Keratinocyte (primary cell): Measurements from ENCODE around the gene FHL1. TPM values are rescaled to one million over a fixed set of nuclear protein-coding genes. Genes with fewer than 3 reads are reported as not detected.

ENCODE experiments used
- DNase-seq: peaks from one replicate; pipeline ENCODE4 v3.0.0-alpha.2; 2011; ENCODE audit warnings: low read depth, missing footprints, low spot score
- FAIRE-seq: peaks from 2 replicates; lab custom pipeline; 2011; peaks lifted over from hg19 to GRCh38; lab: Jason Lieb, UNC
- H2AFZ ChIP-seq: 2 replicates; pipeline ENCODE4 v1.6.0; 2012; ENCODE audit warnings: low read length, control low read depth, inconsistent platforms; ENCODE audit not compliant: control insufficient read depth
- H3K27ac ChIP-seq: 2 replicates; pipeline ENCODE4 v1.5.1; 2011; ENCODE audit warnings: low read length; ENCODE audit not compliant: control insufficient read depth, insufficient read depth
- H3K27me3 ChIP-seq: 3 replicates; pipeline ENCODE4 v1.6.0; 2011; ENCODE audit warnings: low read length; ENCODE audit not compliant: control insufficient read depth, insufficient read depth; ENCODE audit errors: extremely low read depth
- H3K36me3 ChIP-seq, 2 experiments: 2 replicates in 1 of 2; 3 replicates in 1 of 2; pipeline ENCODE4 v1.5.1; 2011; ENCODE audit warnings: low read length in 2 of 2, mild to moderate bottlenecking in 1 of 2; ENCODE audit not compliant: control insufficient read depth in 2 of 2, insufficient read depth in 2 of 2; ENCODE audit errors: extremely low read depth in 1 of 2
- H3K4me1 ChIP-seq: 3 replicates; pipeline ENCODE4 v1.5.1; 2011; ENCODE audit warnings: low read length; ENCODE audit not compliant: control insufficient read depth, insufficient read depth; ENCODE audit errors: extremely low read depth
- H3K4me2 ChIP-seq: 3 replicates; pipeline ENCODE4 v1.6.0; 2011; ENCODE audit warnings: low read depth, low read length; ENCODE audit not compliant: control insufficient read depth, insufficient read depth; ENCODE audit errors: extremely low read depth
- H3K4me3 ChIP-seq, 3 experiments: fragments of 200-600 bp in 1 of 3; sonication (generic) in 1 of 3; 2 replicates in 2 of 3; 3 replicates in 1 of 3; pipeline ENCODE4 v1.5.1; 2011 to 2016; ENCODE audit warnings: low read length in 3 of 3, mild to moderate bottlenecking in 3 of 3, control low read depth in 2 of 3, inconsistent platforms in 1 of 3, low read depth in 1 of 3, mixed read lengths in 1 of 3, mixed run types in 1 of 3, moderate library complexity in 1 of 3; ENCODE audit not compliant: control insufficient read depth in 2 of 3, insufficient read depth in 2 of 3; ENCODE audit errors: extremely low read depth in 1 of 3
- H3K79me2 ChIP-seq: 2 replicates; pipeline ENCODE4 v1.6.0; 2012; ENCODE audit warnings: low read length; ENCODE audit not compliant: control insufficient read depth, insufficient read depth
- H3K9ac ChIP-seq: 3 replicates; pipeline ENCODE4 v1.6.0; 2011; ENCODE audit warnings: low read length; ENCODE audit not compliant: control insufficient read depth, insufficient read depth; ENCODE audit errors: extremely low read depth
- H3K9me1 ChIP-seq: 3 replicates; pipeline ENCODE4 v1.6.0; 2011; ENCODE audit warnings: low read length; ENCODE audit not compliant: control insufficient read depth, insufficient read depth; ENCODE audit errors: extremely low read depth
- H3K9me3 ChIP-seq: 2 replicates; pipeline ENCODE4 v1.5.1; 2012; ENCODE audit warnings: low read depth, low read length; ENCODE audit not compliant: control insufficient read depth
- H4K20me1 ChIP-seq: 3 replicates; pipeline ENCODE4 v1.6.0; 2011; ENCODE audit warnings: low read length; ENCODE audit not compliant: control insufficient read depth, insufficient read depth; ENCODE audit errors: extremely low read depth
- EZH2 ChIP-seq: IDR thresholded peaks from one replicate; pipeline ENCODE4 v1.6.1; 2012; ENCODE audit warnings: inconsistent platforms, mild to moderate bottlenecking, low read length, moderate library complexity
- dilution Hi-C: fragments of 300-500 bp; cut with MboI; formaldehyde crosslinking; loops from one replicate; pipeline ENCODE4 v1.7.0; 2020; ENCODE audit warnings: low sequenced_read_pairs; ENCODE audit not compliant: extremely low pct_ligation_motif_present
- polyA plus RNA-seq, 5 experiments: library from polyadenylated mRNA; depleted of rRNA in 3 of 5; stranded (reverse) in 3 of 5; stranded (forward) in 1 of 5; unstranded in 1 of 5; fragments of >200 nt; gene quantifications; 1 replicate in 1 of 5; 2 replicates in 3 of 5; 3 replicates in 1 of 5; pipeline versions ENCODE4 v1.2.1 to v1.2.3, GENCODE V29; 2011 to 2012; ENCODE audit warnings: missing spikeins in 2 of 5, low read depth in 1 of 5, low replicate concordance in 1 of 5
- TF ChIP-seq, protein P1 (sequence below), 3 experiments: IDR thresholded peaks in 1 of 3; conservative IDR thresholded peaks in 1 of 3; optimal IDR thresholded peaks in 1 of 3; 2 replicates in 2 of 3; 3 replicates in 1 of 3; pipeline versions ENCODE3 to v1.5.1; 2011; ENCODE audit warnings: low read length in 3 of 3, mild to moderate bottlenecking in 3 of 3, moderate library complexity in 2 of 3, control low read depth in 1 of 3, inconsistent platforms in 1 of 3; ENCODE audit not compliant: insufficient read depth in 2 of 3; ENCODE audit errors: extremely low read depth in 1 of 3

The FHL1 gene
- polyA plus RNA-seq, 1 donor (not counting 4 experiments of a cell fraction or from before 2014, with no cell fraction given), result 203 TPM

- dilution Hi-C loops, result no loop called here
- no peak overlapping the region for H3K4me2 ChIP-seq
- H2AFZ ChIP-seq, result no peak overlapping the region
- no peaks in the 10 kb centered on the region for H4K20me1 ChIP-seq
- TF ChIP-seq, protein P1, sequence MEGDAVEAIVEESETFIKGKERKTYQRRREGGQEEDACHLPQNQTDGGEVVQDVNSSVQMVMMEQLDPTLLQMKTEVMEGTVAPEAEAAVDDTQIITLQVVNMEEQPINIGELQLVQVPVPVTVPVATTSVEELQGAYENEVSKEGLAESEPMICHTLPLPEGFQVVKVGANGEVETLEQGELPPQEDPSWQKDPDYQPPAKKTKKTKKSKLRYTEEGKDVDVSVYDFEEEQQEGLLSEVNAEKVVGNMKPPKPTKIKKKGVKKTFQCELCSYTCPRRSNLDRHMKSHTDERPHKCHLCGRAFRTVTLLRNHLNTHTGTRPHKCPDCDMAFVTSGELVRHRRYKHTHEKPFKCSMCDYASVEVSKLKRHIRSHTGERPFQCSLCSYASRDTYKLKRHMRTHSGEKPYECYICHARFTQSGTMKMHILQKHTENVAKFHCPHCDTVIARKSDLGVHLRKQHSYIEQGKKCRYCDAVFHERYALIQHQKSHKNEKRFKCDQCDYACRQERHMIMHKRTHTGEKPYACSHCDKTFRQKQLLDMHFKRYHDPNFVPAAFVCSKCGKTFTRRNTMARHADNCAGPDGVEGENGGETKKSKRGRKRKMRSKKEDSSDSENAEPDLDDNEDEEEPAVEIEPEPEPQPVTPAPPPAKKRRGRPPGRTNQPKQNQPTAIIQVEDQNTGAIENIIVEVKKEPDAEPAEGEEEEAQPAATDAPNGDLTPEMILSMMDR (optimal IDR thresholded peaks at IDR 0.05 in 1 of 3, IDR thresholded peaks at IDR 0.05 in 1 of 3, conservative IDR thresholded peaks at IDR 0.05 in 1 of 3; ENCODE audit: extremely low read depth in 1 of 3, insufficient read depth in 2 of 3, low read length in 3 of 3), result no peak
- TF ChIP-seq EZH2, result no peak
- DNase-seq (no peak), FAIRE-seq (no peak)
- peaks cover 3% of the 10 kb centered on the region for H3K79me2 ChIP-seq
- H3K36me3 ChIP-seq, result no peaks in the 10 kb centered on the region
- H3K27ac ChIP-seq, result no peak overlapping the region
- H3K9ac ChIP-seq, result no peak overlapping the region
- peaks cover 4% of the 10 kb centered on the region for H3K4me1 ChIP-seq
- no peaks in the 10 kb centered on the region for H3K9me3 ChIP-seq
- H3K27me3 ChIP-seq, result no peaks in the 10 kb centered on the region
- no peak overlapping the region for H3K4me3 ChIP-seq
- no peaks in the 10 kb centered on the region for H3K9me1 ChIP-seq
These were observed 53.1 kb downstream of the FHL1 start for GRCh38 chrX:136200466-136200865.

- peaks cover 4% of the 10 kb centered on the region for H3K4me1 ChIP-seq
- H2AFZ ChIP-seq, result no peak overlapping the region
- H3K9me1 ChIP-seq, result no peaks in the 10 kb centered on the region
- no peak for TF ChIP-seq EZH2
- TF ChIP-seq, protein P1 (optimal IDR thresholded peaks at IDR 0.05 in 1 of 3, IDR thresholded peaks at IDR 0.05 in 1 of 3, conservative IDR thresholded peaks at IDR 0.05 in 1 of 3; ENCODE audit: extremely low read depth in 1 of 3, insufficient read depth in 2 of 3, low read length in 3 of 3), result no peak
- no peak overlapping the region for H3K27ac ChIP-seq
- no peaks in the 10 kb centered on the region for H4K20me1 ChIP-seq
- H3K79me2 ChIP-seq, result peaks cover 3% of the 10 kb centered on the region
- no peak overlapping the region for H3K4me2 ChIP-seq
- dilution Hi-C loops, result no loop called here
- no peaks in the 10 kb centered on the region for H3K9me3 ChIP-seq
- DNase-seq, result no peak
- no peaks in the 10 kb centered on the region for H3K27me3 ChIP-seq
- H3K4me3 ChIP-seq, result no peak overlapping the region
- H3K36me3 ChIP-seq, result no peaks in the 10 kb centered on the region
- FAIRE-seq, result no peak
- H3K9ac ChIP-seq, result no peak overlapping the region
These were observed 54.3 kb downstream of the FHL1 start for GRCh38 chrX:136201601-136202000.
